Raji (cell line): ENCODE results near the gene WNT3A.
A peak's percentile ranks its signal among the peaks of the same experiment; 100 is the strongest.

Experiments
- POLR2A ChIP-seq: IDR thresholded peaks from 2 replicates; pipeline ENCODE4 v1.6.1; 2011; ENCODE audit warnings: low read depth, low read length, control low read depth; ENCODE audit not compliant: insufficient read depth

WNT3A gene

DNA sequence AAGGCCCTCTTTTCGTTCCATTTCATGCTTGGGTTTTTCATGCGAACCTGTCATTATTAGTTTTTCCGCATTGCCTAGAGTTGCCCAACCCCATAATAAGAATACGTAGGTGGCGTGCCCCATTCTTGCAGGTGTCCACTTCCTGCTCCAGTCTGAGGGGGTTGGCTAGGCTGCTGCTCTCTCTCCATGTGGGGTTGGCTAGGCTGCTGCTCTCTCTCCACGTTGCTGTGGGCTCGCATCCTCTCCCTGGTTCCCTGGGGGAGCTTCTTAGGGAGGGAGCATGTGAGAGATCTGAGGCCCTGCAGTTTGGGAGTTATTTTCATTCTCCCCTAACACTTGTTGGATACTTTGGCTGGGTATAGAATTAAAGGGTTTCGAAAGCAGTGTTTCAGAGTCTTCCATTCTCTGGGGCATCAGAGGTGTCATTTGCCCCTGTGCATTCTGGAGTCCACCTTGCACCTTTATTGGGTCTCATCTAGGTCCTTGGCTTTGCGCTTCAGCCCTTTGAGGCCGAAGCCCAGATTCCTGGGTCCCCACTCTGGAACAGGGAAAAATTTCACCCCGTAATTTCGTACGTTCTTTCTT is 87.7 kb downstream of the WNT3A start:
- TF ChIP-seq POLR2A = no peak

DNA sequence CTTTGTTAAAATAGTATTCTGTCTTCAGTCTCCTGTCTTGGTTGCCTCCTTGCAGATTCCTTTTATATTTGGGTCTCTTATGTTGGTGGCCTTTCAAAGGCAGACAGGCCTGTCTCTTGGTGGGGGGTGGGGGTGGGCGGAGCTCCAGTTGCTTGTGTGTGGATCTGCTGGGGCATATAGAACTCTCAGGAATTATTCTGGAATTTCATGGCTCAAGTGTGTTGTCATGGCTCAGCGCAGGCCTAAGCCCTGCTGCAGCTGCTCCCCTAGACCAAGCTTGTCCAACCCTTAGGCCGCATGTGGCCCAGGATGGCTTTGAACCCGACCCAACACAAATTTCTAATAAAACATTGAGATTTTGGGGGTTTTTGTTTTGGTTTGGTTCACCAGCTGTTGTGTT is 88.4 kb downstream of the WNT3A start:
- TF ChIP-seq POLR2A = no peak

DNA sequence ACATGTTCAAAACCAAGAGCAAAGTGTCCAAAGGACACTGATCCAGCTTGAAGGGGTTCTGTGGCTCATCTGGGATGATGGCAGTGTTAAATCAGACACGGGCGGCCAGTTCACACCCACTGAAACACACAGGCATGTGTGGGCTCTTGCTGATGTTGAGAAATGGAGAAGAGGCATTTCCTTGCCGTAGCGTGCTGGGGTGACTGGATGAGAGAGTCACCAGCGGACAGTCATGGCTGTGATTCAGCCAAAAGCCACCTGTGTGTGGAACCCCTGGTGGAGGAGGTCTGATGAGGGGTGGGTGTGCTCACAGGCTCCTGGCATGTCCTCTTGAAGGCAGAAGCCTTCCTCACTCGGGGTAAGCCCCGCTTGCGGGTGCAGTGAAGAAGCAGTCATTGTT is 89.1 kb downstream of the WNT3A start:
- TF ChIP-seq POLR2A = no peak

DNA sequence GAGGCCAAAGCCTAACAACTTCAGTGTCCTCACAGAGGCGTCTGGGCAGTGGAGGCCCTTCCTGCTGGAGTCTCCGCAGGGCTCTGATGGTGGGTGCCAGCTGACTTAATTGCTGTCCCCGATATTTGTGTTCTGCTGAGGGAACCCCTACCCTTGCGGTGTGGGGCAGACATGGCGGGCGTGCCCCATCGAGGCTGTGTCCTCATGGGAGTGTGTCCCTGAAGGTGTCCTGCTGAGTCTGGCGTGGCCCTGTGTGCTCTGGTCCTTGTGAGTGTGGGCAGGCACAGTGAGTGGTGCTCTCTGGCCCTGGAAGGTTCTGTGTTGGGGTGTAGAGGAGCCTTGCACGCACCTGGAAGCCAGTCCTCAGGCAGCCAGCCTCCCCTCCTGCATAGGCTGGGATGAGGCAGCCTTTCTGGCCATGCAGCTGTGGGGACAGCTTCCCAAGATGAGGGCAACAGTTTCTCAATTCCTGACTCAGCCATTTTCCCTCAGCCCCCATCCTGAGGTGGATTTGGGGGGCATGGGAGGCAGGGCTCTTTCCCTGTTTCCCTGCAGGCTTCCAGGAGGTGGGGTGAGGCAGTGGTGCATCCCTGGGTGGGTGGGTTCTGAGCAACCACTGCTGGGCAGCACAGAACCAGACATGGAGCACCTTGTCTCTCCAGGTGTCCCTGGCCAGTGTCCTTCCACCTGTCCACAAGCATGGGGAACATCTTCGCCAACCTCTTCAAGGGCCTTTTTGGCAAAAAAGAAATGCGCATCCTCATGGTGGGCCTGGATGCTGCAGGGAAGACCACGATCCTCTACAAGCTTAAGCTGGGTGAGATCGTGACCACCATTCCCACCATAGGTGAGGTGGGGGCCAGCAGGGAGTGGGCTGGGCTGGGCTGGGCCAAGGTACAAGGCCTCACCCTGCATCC is 89.9 kb downstream of the WNT3A start:
- no peak for TF ChIP-seq POLR2A

DNA sequence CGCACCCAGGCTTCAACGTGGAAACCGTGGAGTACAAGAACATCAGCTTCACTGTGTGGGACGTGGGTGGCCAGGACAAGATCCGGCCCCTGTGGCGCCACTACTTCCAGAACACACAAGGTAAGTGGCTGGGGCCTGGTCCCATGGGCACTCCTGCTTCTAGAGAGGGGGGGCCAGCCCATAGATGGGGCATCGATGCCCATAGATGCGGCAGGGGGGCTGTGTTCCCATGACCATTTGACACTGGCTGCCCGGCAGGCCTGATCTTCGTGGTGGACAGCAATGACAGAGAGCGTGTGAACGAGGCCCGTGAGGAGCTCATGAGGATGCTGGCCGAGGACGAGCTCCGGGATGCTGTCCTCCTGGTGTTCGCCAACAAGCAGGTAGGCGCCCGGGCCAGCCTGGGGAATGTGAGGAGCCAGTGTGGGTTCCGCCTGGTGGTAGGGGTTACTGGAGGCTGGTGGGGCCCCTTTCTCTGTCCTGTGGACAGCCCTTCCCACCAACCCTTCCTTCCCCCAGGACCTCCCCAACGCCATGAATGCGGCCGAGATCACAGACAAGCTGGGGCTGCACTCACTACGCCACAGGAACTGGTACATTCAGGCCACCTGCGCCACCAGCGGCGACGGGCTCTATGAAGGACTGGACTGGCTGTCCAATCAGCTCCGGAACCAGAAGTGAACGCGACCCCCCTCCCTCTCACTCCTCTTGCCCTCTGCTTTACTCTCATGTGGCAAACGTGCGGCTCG is 90.7 kb downstream of the WNT3A start:
- no peak for TF ChIP-seq POLR2A

GRCh38 chr1:228098323-228098931 is 91.6 kb downstream of the WNT3A start:
- no peak for TF ChIP-seq POLR2A

- no peak for TF ChIP-seq POLR2A
These were observed 92.5 kb downstream of the WNT3A start for GRCh38 chr1:228099331-228099732.

DNA sequence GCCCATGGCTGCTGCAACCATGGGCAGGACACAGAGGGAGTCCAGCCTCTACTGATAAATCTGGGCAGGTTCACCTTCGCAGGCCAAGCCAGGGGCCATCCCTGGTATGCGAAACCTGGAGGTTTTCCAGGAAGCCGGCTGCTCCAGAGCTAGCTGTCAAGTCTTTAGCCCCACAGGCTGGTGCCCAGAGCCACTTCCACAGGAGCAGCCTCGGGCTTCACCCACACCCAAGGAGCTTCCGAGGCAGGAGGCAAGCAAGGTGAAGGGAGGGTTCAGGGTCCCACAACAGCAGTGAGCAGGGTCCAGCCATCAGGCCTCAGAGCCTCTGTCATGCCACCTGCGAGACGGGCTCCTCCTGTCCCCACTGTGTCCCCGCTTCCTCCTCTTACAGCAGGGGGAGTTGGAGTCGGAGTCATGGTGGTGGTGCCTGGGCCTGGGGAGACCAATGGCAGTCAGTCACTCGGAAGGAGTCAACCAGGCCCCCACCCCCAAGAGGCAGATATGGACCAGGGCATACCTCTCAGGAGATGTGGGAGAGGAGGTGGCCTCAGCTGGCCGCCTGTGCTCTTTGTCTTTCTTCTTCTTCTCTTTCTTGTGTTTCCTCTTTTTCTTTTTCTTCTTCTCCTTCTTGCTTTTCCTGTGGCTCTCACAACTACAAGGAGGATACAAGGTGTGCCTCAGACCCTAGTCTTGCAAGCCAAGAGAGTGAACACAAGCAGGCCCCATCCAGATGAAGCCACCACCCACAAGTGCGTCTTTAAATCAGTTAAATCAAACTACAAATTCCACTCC is 94.2 kb downstream of the WNT3A start:
- no peak for TF ChIP-seq POLR2A

- no peak for TF ChIP-seq POLR2A
These were observed 94.8 kb downstream of the WNT3A start for GRCh38 chr1:228101614-228101993.

DNA sequence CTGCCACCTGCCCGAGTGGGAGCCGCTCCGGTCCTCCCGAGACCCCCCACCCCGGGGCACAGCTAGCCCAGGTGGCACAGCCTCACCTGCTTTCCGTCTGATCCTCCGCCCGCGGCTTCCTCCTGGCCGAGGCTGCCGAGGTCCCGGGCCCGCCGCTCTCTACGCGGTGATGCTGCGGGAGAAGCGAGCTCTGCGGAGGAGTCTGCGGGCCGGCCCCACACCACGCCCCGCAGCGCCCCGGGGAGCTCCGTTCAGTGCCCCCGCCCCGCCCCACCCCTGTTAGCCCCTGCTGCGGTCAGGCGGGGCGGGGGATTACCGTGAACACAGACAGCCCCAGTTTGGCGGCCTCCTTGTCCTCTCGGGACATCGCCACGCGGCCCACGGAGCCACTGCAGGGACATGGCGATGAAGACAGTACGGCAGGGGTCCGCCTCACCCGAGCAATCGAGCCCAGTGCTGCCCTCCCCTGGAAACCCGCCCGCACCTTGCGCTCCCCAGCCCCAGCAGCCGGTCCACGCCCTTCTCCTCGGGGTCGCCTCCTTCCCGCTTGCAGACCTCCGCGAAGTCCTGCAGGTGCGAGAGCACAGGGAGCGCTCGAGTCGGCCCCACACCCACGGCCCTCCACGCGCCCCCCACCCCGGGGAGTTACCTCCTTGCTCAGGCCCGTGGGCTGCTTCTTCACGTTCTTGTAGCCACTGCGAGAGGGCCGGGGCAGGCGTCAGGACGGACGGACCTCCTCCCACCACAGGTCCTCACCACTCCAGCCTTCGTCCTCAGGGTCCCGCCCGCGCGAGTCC is 95.4 kb downstream of the WNT3A start:
- TF ChIP-seq POLR2A = no peak

GRCh38 chr1:228102791-228103620 is 96.2 kb downstream of the WNT3A start, which contains the start of gene C1orf35:
C1orf35 (minus strand) TSS chr1:228103325; CDS start chr1:228103227, 98 bp downstream.
- peak; percentile 84 for TF ChIP-seq POLR2A

- 0 out of 2 replicates have a peak, but pooled peaks have one; percentile 27 for TF ChIP-seq POLR2A
These were observed 97.9 kb downstream of the WNT3A start for GRCh38 chr1:228104526-228105269.

DNA sequence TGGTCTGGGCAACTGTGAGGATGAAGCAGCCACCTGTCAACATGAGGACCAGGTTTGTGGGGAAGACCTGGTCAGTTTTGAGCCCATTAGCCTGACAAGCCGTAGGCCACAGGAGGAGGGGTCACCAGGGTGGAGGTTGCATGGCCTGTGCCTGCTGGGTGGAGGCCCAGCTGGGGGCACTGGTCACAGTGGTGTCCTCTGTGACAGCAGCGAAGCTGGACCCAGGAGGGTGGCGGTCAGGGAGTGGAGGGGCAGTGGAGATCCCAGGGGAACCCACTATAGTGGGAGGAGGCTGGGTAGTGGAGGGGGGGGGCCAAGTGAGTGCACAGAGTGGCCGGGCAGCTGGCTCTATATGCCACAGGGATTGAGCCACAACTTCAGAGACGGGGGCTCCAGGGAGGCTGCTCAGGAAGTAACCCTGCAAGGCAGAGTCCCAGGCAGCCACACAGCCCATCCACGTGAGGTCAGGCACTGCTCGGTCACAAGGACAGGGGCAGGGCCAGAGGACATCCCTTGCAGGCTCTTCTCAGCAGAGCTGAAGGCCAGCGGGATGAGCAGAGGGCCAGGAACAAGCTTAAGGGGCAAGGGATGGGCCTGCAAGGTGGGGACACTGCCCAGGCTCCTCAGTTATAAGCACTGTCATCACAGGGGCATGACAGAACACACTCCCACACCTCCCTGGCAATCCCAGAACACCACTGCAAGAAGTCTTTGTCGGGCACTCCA is 98.6 kb downstream of the WNT3A start:
- TF ChIP-seq POLR2A = no peak
